Psoas muscle (tissue), 8 donors: Measurements from ENCODE around the gene WDR49. TPM values are rescaled to one million over a fixed set of nuclear protein-coding genes. Genes with fewer than 3 reads are reported as not detected.

Experiments
- ATAC-seq, 4 donors: fragments of 200-7000 bp; cut with Tn5 transposase; one replicate each; pipeline ENCODE4 v1.9.1; 2020; ENCODE audit warnings: moderate library complexity in 3 of 4, mild to moderate bottlenecking in 2 of 4
- DNase-seq, 2 donors: peaks; one replicate each; pipeline ENCODE4 v3.0.0-alpha.2; 2020
- H3K27ac ChIP-seq: fragments of 200-600 bp; one replicate; pipeline ENCODE4 v1.8.0; 2022
- H3K27me3 ChIP-seq, 3 donors: fragments of 200-600 bp in 1 of 3; one replicate each; pipeline versions ENCODE4 v1.6.1 to v1.8.0; 2013 to 2022; ENCODE audit warnings: low read length in 2 of 3, mild to moderate bottlenecking in 2 of 3, moderate library complexity in 1 of 3; ENCODE audit not compliant: insufficient read depth in 3 of 3
- H3K36me3 ChIP-seq, 2 donors: fragments of 200-600 bp in 1 of 2; one replicate each; pipeline versions ENCODE4 v1.6.1 to v1.8.0; 2013 to 2022; ENCODE audit warnings: low read depth in 1 of 2, mild to moderate bottlenecking in 1 of 2, moderate library complexity in 1 of 2; ENCODE audit not compliant: insufficient read depth in 1 of 2
- H3K4me1 ChIP-seq: fragments of 200-600 bp; one replicate; pipeline ENCODE4 v1.8.0; 2022
- H3K4me3 ChIP-seq: fragments of 200-600 bp; one replicate; pipeline ENCODE4 v1.8.0; 2022; ENCODE audit warnings: mild to moderate bottlenecking
- H3K9me3 ChIP-seq: fragments of 200-600 bp; one replicate; pipeline ENCODE4 v1.8.0; 2022
- CTCF ChIP-seq: fragments of 200-600 bp; IDR thresholded peaks from one replicate; pipeline ENCODE4 v1.8.0; 2022; ENCODE audit warnings: antibody characterized with exemption
- WGBS, 3 donors: extraction: QIAGEN DNeasy Blood & Tissue Kit; methylation state at CpG; one replicate each; pipeline versions ENCODE4 v1.1.6 to v1.1.7; 2013; 5-methylcytosine and 5-hydroxymethylcytosine counted together
- intact Hi-C, 2 donors: fragments of 100-400 bp; cut with DNase I; formaldehyde crosslinking; loops; one replicate each; pipeline versions ENCODE4 v1.11.0 to v1.14.2; 2022
- polyA plus RNA-seq, 3 donors: library from polyadenylated mRNA; stranded (reverse); fragments of 200-250 nt; gene quantifications; one replicate each; pipeline ENCODE4 v1.2.3, GENCODE V29; 2013
- total RNA-seq, 4 donors: library from RNA; stranded (reverse); fragmentation: NEBNext Ultra II Directional in 2 of 4; extraction: Animal tissue kit (Norgen Biotek cat#: 25700) in 2 of 4; gene quantifications; one replicate each; pipeline versions ENCODE4 v1.2.1 to v1.2.4, GENCODE V29; 2021 to 2023
- donor health status: healthy with polysubstance abuse.
- donor health status: DM: no; HTN: no; CAD: no; lungs with moderate emphysema.
- donor health status: Bipolar disorder and iron deficiency.
- donor health status: healthy.
- donor health status: DM: yes; HTN: yes; CAD: no.
- donor health status: DM: no; HTN: no; CAD: no.
- donor health status: DM: no; HTN: no; CAD: no.
- donor health status: DM: yes; HTN: yes; CAD: no.

WDR49 gene
- total and polyA plus RNA-seq, 7 donors, result 0.03 to 4.4 (median 0.61) TPM; not detected in 3

- Histone ChIP-seq H3K36me3 (no peaks in the 10 kb centered on the region), H3K9me3 (no peaks in the 10 kb centered on the region), H3K27ac (no peak overlapping the region), H3K27me3 (no peaks in the 10 kb centered on the region), H3K4me3 (no peak overlapping the region), H3K4me1 (no peaks in the 10 kb centered on the region)
- no peak for TF ChIP-seq CTCF
- 68 to 79% (median 73%) methylated on average over 2 of the region's 2 CpGs for WGBS, 3 donors
- DNase-seq, result no peak
- no peak for ATAC-seq
- intact Hi-C loops, result no loop called here
Measured at GRCh38 chr3:167484551-167484950, 169.2 kb downstream of the WDR49 start.

DNA sequence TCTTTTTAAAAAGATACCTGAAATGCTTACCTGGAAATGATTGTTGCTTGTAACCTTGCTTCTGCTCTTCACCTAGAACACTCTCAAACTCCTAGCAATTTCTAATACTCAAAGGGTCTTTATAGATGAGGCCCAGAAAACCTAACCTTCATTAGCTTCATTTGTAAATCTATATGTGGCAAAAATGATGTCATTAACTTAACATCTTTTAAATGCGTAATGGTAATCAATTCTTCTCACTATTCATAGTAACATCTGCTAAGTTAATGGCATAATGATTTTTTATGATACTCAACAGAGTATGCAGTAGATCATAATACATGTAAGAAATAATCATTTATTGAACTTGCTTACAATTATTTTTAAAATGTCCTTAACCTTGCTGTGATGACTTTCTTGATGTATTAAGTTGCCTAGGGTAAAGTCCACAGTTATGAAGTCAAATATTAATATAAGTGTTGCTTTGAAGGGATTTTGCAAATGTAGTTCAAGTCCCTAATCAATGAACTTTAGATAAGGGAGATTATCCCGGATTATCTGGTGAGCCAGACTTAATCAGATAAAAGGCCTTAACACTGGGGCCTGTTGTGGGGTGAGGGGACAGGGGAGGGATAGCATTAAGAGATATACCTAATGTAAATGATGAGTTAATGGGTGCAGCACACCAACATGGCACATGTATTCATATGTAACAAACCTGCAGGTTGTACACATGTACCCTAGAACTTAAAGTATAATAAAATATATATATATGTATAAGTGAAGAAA, 169.8 kb downstream of the WDR49 start:
- intact Hi-C loops, result no loop called here
- no peaks in the 10 kb centered on the region for H3K36me3 ChIP-seq
- H3K4me3 ChIP-seq, result no peak overlapping the region
- no peaks in the 10 kb centered on the region for H3K27me3 ChIP-seq
- 82 to 89% (median 88%) methylated on average over 2 of the region's 2 CpGs for whole genome bisulfite sequencing, 3 donors
- H3K27ac ChIP-seq, result no peak overlapping the region
- ATAC-seq, result no peak
- H3K9me3 ChIP-seq, result no peaks in the 10 kb centered on the region
- no peak for TF ChIP-seq CTCF
- DNase-seq, result no peak
- H3K4me1 ChIP-seq, result no peaks in the 10 kb centered on the region

- intact Hi-C loops, result no loop called here
- Histone ChIP-seq H3K27ac (no peak overlapping the region), H3K4me3 (no peak overlapping the region), H3K4me1 (no peaks in the 10 kb centered on the region), H3K9me3 (no peaks in the 10 kb centered on the region), H3K27me3 (no peaks in the 10 kb centered on the region), H3K36me3 (no peaks in the 10 kb centered on the region)
- no peak for DNase-seq
- TF ChIP-seq CTCF, result no peak
- no peak for ATAC-seq
Measured at GRCh38 chr3:167481164-167481563, 172.6 kb downstream of the WDR49 start.

- H3K9me3 ChIP-seq, result no peaks in the 10 kb centered on the region
- DNase-seq (no peak), ATAC-seq (no peak)
- no peaks in the 10 kb centered on the region for H3K36me3 ChIP-seq
- no peaks in the 10 kb centered on the region for H3K27me3 ChIP-seq
- TF ChIP-seq CTCF, result no peak
- 85 to 93% (median 89%) methylated on average over 2 of the region's 2 CpGs for WGBS, 3 donors
- intact Hi-C loops, result no loop called here
- no peaks in the 10 kb centered on the region for H3K4me1 ChIP-seq
- no peak overlapping the region for H3K27ac ChIP-seq
- no peak overlapping the region for H3K4me3 ChIP-seq
Measured at GRCh38 chr3:167480748-167481147, 173.0 kb downstream of the WDR49 start.

GRCh38 chr3:167473863-167474262, 179.9 kb downstream of the WDR49 start, which contains the start of gene SERPINI2:
TSS of gene SERPINI2 (minus strand) at chr3:167474042. CDS start at chr3:167471834, 2,208 bp downstream.
- no peak for DNase-seq
- WGBS, 3 donors, result 81 to 92% (median 85%) methylated on average over 4 of the region's 4 CpGs

More at GRCh38 chr3:167473863-167474262, 179.9 kb downstream of the WDR49 start, which contains the start of gene SERPINI2:
- no peak within 1 kb of the TSS for H3K27ac ChIP-seq
- no peak for ATAC-seq
- no peak within 1 kb of the TSS for H3K4me3 ChIP-seq
- intact Hi-C loops, result no loop called here
- no peak for TF ChIP-seq CTCF
- no peaks in the 10 kb centered on the region for H3K4me1 ChIP-seq
- no peaks in the 10 kb centered on the region for H3K27me3 ChIP-seq
- H3K9me3 ChIP-seq, result no peaks in the 10 kb centered on the region
- no peaks in the 10 kb centered on the region for H3K36me3 ChIP-seq
